GM12875 (cell line): ENCODE data around the gene BCL11B.

Source experiments
- H3K4me3 ChIP-seq: one replicate; pipeline ENCODE4 v1.5.1; 2011; ENCODE audit warnings: low read depth, low read length, control low read depth
- CTCF ChIP-seq: IDR thresholded peaks from 2 replicates; pipeline ENCODE4 v1.5.1; 2011; ENCODE audit warnings: low read depth, mild to moderate bottlenecking, control low read depth, inconsistent platforms, low read length, moderate library complexity, borderline replicate concordance; ENCODE audit not compliant: insufficient read depth

Gene BCL11B

GRCh38 chr14:99287269-99287942, 15.4 kb upstream of the BCL11B start:
- H3K4me3 ChIP-seq: no peak overlapping the region
- TF ChIP-seq CTCF: no peak

- H3K4me3 ChIP-seq: no peak overlapping the region
- no peak for TF ChIP-seq CTCF
Observed at GRCh38 chr14:99286761-99287160, 14.8 kb upstream of the BCL11B start.

GRCh38 chr14:99284254-99285004, 12.4 kb upstream of the BCL11B start:
- TF ChIP-seq CTCF: no peak

GRCh38 chr14:99282261-99283050, 10.5 kb upstream of the BCL11B start:
- H3K4me3 ChIP-seq: no peak overlapping the region
- no peak for TF ChIP-seq CTCF

More at GRCh38 chr14:99284254-99285004, 12.4 kb upstream of the BCL11B start:
- no peak overlapping the region for H3K4me3 ChIP-seq

- no peak for TF ChIP-seq CTCF
- H3K4me3 ChIP-seq: no peak overlapping the region
Observed at GRCh38 chr14:99281396-99281795, 9.4 kb upstream of the BCL11B start.

GRCh38 chr14:99280852-99281251, 8.9 kb upstream of the BCL11B start:
- H3K4me3 ChIP-seq: no peak overlapping the region
- TF ChIP-seq CTCF: no peak
